Stimulated activated CD8-positive, alpha-beta memory T cell treated with anti-CD3 and anti-CD28 coated beads, Interleukin-4, amount 100 ng/mL, for 1 hour (primary cell): ENCODE results near the gene LRRIQ4.

Experiments used
- DNase-seq, 2 donors: peaks; one replicate each; pipeline ENCODE4 v3.0.0-alpha.2; 2020; ENCODE audit warnings: low read depth in 2 of 2, low spot score in 1 of 2

LRRIQ4 gene

GRCh38 chr3:169812332-169813235, at the start of gene LRRIQ4, which contains the start of gene LRRC34:
Gene LRRIQ4 (plus strand): TSS chr3:169812870. CDS start chr3:169821922, 9,052 bp downstream.
Gene LRRC34 (minus strand): TSS chr3:169812904. CDS start chr3:169812548, 356 bp downstream.
- DNase-seq, result peak in 1 of 2 donors; percentile 39

GRCh38 chr3:169764312-169764881, 48.3 kb upstream of the LRRIQ4 start:
- peak; percentile 29 to 34 for DNase-seq

- DNase-seq, result peak; percentile 80 to 87
These were observed 47.6 kb upstream of the LRRIQ4 start, which contains the start of gene TERC for GRCh38 chr3:169764882-169765612. Gene TERC (minus strand): TSS chr3:169765060.

DNA sequence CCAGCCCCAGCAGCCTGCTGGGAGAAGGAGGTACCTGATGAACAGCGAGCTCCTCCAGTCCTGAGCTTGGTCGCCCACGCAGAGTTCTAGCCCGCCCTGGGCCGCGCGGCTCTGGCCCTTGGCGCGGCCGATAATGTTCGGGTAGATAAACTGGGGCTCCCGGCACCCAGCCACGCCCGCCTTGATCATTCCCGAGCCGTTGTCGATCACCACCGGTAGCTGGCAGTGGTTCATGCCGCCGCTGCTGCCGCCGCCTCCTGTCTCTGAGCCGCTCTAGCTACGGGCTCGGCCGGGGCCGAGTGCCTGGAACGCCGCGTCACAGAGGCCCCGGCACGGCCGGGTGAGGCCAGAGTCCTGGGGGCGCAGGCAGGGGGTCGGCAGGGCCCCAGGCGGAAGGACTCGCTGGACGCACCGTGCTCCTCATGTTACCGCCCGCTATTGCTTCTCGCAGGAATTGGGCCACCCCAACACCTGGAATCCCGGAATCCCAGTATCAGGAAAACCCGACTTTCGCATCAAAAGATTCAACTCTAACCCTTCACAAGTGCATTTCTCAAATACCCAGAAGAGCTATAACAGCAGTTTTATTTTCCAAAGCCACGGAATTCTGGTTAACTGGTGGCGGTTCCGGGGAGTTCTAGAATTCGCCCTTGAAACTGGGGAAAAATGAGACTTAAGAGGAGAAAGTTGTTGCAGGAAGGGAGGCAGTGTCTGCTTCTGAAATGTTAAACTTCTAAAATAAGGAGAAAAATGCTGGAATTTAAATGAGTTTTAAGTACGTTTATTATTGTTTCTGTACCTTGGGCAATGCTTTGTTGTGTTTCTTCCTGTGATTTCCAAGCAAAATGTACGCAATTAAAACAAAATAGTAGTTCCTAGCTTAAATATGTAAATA, 43.1 kb upstream of the LRRIQ4 start, which contains the start of gene ACTRT3:
Gene ACTRT3 (minus strand): TSS at position 275 of the 895 bp plus-strand sequence. CDS start 41 bp downstream, at position 234.
- peak in 1 of 2 donors; percentile 36 for DNase-seq

- no peak for DNase-seq
These were observed 41.0 kb upstream of the LRRIQ4 start for GRCh38 chr3:169771497-169772304.

DNA sequence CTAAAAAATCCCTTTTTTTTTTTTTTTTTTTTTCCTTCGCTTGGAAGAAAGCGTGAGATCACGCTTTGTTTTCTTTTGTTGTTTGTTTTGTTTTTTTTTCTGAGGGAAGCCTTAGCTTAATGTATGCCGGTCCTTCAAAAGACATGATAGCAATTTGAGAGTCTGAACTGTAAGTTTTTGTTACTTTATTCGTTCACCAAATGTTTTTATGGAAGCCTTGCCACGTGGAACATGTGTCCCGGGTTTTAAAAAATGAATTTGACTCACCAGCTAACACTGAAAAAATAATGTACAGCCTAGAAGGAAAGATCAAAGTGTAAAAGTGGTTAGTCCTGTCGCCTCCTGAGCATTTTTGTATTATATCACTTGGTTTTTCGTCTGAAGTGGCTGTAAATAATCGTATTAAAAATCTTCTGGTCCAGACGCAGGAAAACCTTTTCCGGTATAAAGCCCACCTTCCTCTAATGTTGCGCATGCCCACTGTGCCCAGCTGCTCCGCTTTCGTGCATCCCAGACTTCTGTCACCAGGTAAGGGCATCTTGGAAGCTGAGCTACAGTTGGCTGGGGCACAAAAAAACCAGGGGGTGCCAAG, 40.3 kb upstream of the LRRIQ4 start:
- peak; percentile 14 to 39 for DNase-seq

DNA sequence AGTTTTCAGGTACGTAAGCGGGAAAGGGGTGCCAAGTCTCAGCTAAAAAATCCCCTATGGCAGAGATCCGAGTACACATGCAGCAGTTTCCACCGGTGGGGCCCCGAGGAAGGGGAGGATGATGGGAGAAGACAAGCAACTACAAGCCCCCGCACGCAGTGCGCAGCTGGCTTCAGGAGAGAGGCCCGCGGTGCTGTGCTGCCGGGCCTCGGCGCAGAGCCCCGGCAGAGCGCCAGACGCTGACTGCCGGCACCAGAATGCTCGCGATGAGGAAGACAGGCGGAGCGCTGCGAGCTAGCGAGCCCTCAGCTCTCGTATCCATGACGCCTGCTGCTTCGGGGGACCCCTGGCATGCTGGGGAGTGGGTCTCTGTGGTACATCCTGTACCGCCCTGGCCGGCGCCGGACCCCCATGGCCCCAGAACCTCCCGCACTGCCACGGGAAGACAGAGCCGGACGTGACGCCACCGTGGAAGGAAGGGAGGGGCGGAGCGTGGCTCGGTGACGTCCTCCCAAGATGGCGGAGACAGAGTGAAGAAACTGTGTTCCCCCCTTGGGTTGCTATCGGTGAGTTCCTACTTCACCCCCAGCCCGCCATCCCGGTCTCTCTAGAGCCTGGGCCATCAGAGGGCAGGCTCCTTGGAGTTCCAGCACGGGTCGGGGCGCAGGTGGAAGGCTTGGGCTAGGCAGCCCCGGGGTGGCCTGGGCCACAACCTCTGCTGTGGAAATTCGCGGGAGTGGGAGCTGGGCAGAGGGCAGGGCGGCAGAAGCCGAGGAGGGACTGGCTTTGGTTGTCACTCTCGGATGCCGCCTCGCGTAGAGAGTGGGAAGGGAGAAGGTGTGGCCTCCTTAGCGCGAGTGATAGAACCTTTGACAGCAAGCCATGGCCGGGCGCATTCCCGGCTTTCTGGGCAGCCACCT, 39.5 kb upstream of the LRRIQ4 start, which contains the start of gene MYNN:
Gene MYNN (plus strand): TSS at position 500 of the 920 bp plus-strand sequence. CDS start 900 bp downstream, outside the sequence.
- peak; percentile 80 to 86 for DNase-seq

DNA sequence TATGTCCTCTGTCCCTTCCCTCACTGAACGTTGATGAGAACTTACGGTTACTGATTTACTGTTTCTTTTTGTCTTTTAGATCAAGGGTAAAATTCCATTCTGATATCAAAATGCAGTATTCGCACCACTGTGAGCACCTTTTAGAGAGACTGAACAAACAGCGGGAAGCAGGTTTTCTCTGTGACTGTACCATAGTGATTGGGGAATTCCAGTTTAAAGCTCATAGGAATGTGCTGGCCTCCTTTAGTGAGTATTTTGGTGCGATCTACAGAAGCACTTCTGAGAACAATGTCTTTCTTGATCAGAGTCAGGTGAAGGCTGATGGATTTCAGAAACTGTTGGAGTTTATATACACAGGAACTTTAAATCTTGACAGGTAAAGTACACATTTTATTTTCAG, 38.5 kb upstream of the LRRIQ4 start:
- no peak for DNase-seq

DNA sequence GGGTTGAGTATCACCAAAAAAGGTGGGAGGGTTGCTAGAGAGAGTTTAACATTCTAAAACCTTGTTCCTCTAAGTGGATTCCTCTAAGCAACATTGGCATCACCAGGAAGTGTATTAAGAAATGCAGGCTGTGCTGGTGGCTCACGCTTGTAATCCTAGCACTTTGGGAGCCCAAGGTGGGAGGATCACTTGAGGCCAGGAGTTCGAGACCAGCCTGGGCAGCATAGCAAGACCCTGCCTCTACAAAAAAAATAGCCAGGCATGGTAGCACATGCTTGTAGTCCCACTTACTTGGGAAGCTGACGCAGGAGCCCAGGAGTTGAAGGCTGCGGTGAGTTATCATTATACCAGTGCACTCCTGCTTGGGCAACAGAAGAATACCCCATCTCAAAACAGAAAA, 34.8 kb upstream of the LRRIQ4 start:
- DNase-seq, result no peak

- DNase-seq, result no peak
These were observed 31.9 kb upstream of the LRRIQ4 start for GRCh38 chr3:169780742-169781141.

DNA sequence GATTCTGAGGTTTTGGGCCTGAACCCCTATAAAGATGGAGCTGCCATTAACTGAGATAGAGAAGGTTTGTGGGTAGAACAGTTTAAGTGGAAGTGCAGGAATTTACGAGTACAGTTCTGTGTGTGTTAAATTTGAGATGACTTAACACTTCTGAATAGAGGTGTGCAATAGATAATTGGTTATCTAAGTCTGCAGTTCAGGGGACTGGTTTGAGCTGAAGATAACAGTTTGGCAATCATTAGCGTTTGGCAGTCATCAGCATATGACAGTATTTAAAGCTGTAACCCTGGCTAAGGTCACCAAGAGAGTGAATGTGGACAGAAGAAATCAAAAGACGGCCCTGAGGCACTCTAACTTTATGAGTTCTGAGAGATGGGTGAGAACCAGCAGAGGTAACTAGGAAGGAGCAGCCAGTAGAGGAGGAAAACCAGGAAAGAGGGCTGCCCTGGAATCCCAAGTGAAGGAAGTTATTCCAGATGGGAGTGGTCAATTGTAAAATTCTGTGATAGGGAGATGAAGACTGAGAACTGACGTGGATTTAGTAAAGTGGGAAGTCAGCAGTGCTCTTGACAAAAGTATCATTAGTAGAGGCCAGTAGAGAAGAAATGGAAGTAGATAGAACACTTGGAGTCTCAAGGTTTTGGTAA, 31.3 kb upstream of the LRRIQ4 start:
- DNase-seq, result no peak

GRCh38 chr3:169787120-169787519, 25.6 kb upstream of the LRRIQ4 start:
- no peak for DNase-seq

GRCh38 chr3:169787791-169788190, 24.9 kb upstream of the LRRIQ4 start:
- DNase-seq, result no peak

DNA sequence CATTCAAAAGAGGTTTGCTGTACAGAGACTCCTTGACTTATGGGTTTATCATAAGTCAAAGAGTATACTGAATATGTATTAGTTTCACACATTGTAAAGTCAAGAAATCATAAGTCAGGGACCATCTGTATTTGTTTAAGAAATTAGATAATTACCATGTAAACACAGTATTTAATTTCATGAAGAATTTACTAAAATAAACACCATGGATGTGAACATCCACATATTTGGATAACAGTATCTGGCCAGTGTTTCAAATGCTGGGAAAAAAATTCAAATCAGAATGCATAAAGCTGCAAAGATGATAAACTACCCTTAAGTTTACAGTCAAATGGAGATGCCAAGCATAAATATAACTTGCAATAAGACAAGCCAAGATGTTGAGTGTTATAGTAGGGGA, 22.5 kb upstream of the LRRIQ4 start:
- DNase-seq, result no peak

DNA sequence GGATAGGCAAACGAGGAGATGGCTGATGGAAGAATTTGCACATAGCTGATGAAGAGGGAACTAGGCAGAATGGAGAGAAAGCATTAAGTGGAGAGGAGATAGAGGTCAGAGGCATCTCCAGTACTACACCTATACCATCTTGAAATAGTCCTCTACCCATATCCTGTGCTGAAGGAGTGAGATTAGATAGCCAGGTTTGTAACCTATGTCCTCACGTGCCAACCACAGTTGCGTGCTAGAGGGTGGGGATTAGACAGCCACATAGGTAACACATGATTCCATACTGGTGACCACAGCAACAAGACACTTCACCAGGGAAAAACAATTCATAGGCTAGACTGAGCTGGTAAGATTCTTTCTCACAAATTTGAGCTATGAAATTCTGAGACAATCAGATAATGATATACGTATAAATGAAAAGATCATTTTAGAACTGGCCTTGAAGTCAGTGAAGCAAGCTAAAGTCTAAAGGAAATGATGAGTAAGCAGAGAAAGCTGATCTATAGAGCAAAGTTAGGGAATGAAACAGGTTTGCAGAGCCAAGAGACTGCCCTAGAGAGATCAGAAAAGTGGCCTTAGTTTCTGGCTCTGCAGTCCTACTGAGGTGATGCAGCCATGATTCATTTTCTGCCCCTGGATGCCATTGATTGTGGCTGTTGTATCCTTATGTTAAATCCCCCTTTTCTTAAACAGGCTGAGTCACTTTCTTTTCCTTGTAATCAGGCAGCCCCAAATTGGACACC, 21.8 kb upstream of the LRRIQ4 start:
- DNase-seq, result no peak

DNA sequence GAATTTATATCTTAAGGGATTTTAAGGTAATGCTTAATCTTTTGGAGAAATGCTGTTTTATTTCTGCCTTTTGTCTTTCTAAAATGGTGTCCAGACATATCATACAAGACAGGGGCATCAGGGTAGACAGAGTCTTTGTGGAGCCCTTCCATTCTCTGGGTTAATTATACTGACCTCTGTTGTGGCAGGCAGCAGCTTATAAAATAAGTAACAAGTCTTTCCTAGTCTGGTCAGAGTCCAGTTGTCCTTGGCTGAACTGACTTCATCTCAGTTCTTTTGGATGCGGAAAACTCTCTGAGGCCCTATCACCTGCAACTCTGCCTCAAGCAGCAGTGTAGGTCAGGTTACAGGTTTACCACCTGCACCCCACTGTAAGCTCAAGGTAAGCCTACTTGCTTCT, 20.3 kb upstream of the LRRIQ4 start:
- no peak for DNase-seq

GRCh38 chr3:169804681-169805080, 8.0 kb upstream of the LRRIQ4 start:
- DNase-seq, result no peak
